Endothelial cell of umbilical vein (primary cell): ENCODE results near the gene ADAMTS17. TPM values are rescaled to one million over a fixed set of nuclear protein-coding genes. Genes with fewer than 3 reads are reported as not detected.

ENCODE experiments used
- BruUV-seq: library from RNA; stranded (reverse); fragments of 400-500 nt; replicated peaks from 2 replicates; lab custom pipeline; 2021; lab: Mats Ljungman, UMichigan
- CTCF ChIA-PET: fragments of 300-600, 350-600 bp; sonication (Branson Sonifier 250); formaldehyde crosslinking; loops from one replicate; lab custom pipeline; 2021; ENCODE audit warnings: antibody characterized with exemption, inconsistent platforms; lab: Charles Lee
- POLR2A ChIA-PET: fragments of 300-600, 350-600 bp; sonication (Branson Sonifier 250); formaldehyde crosslinking; loops from one replicate; lab custom pipeline; 2021; ENCODE audit warnings: antibody characterized with exemption, inconsistent platforms; lab: Charles Lee
- DNase-seq: peaks from one replicate; pipeline ENCODE4 v3.0.0-alpha.2; 2011; ENCODE audit warnings: low read depth, low spot score
- FAIRE-seq: peaks from 2 replicates; lab custom pipeline; 2011; peaks lifted over from hg19 to GRCh38; lab: Jason Lieb, UNC
- H2AFZ ChIP-seq: 2 replicates; pipeline ENCODE4 v1.6.0; 2012; ENCODE audit warnings: low read depth, low read length, control low read depth, inconsistent platforms
- H3K27ac ChIP-seq: 2 replicates; pipeline ENCODE4 v1.5.1; 2011; ENCODE audit warnings: low read depth, mild to moderate bottlenecking, control low read depth, low read length, moderate library complexity; ENCODE audit not compliant: insufficient read depth
- H3K27me3 ChIP-seq, 2 experiments: 2 replicates each; pipeline versions ENCODE4 v1.6.0 to v1.6.1; 2011; ENCODE audit warnings: low read length in 2 of 2, mixed read lengths in 1 of 2; ENCODE audit not compliant: control insufficient read depth in 2 of 2, insufficient read depth in 2 of 2
- H3K36me3 ChIP-seq, 2 experiments: 2 replicates in 1 of 2; 3 replicates in 1 of 2; pipeline ENCODE4 v1.5.1; 2011; ENCODE audit warnings: low read length in 2 of 2, mild to moderate bottlenecking in 1 of 2, moderate library complexity in 1 of 2; ENCODE audit not compliant: control insufficient read depth in 2 of 2, insufficient read depth in 2 of 2; ENCODE audit errors: extremely low read depth in 1 of 2
- H3K4me1 ChIP-seq: 3 replicates; pipeline ENCODE4 v1.5.1; 2011; ENCODE audit warnings: mild to moderate bottlenecking, low read length; ENCODE audit not compliant: control insufficient read depth, insufficient read depth; ENCODE audit errors: extremely low read depth
- H3K4me2 ChIP-seq: 2 replicates; pipeline ENCODE4 v1.6.1; 2011; ENCODE audit warnings: low read length, control low read depth, mixed read lengths; ENCODE audit not compliant: insufficient read depth
- H3K4me3 ChIP-seq, 3 experiments: fragments of 200-600 bp in 1 of 3; sonication (generic), shearing (Covaris generic) in 1 of 3; replicated peaks in 1 of 3; 2 replicates each; pipeline ENCODE4 v1.5.1; 2011 to 2016; ENCODE audit warnings: control low read depth in 3 of 3, low read length in 3 of 3, mild to moderate bottlenecking in 2 of 3, inconsistent platforms in 1 of 3, low read depth in 1 of 3, moderate library complexity in 1 of 3; ENCODE audit not compliant: insufficient read depth in 1 of 3
- H3K79me2 ChIP-seq: 2 replicates; pipeline ENCODE4 v1.6.0; 2012; ENCODE audit warnings: low read length, inconsistent platforms; ENCODE audit not compliant: control insufficient read depth, insufficient read depth
- H3K9ac ChIP-seq: replicated peaks from 2 replicates; pipeline ENCODE3; 2011; ENCODE audit warnings: low read length, control low read depth; ENCODE audit not compliant: insufficient read depth; ENCODE audit errors: extremely low read depth
- H3K9me1 ChIP-seq: replicated peaks from 3 replicates; pipeline ENCODE4 v1.6.0; 2011; ENCODE audit warnings: mild to moderate bottlenecking, low read length; ENCODE audit not compliant: control insufficient read depth, insufficient read depth; ENCODE audit errors: extremely low read depth
- H3K9me3 ChIP-seq: replicated peaks from 2 replicates; pipeline ENCODE4 v1.5.1; 2012; ENCODE audit warnings: low read length, inconsistent platforms; ENCODE audit not compliant: control insufficient read depth, insufficient read depth
- H4K20me1 ChIP-seq: replicated peaks from 2 replicates; pipeline ENCODE3; 2011; ENCODE audit warnings: mild to moderate bottlenecking, low read length; ENCODE audit not compliant: control insufficient read depth, insufficient read depth; ENCODE audit errors: extremely low read depth
- EZH2 ChIP-seq: IDR thresholded peaks from 2 replicates; pipeline ENCODE4 v1.6.1; 2012; ENCODE audit warnings: borderline replicate concordance, low read depth, mild to moderate bottlenecking, moderate library complexity, low read length, inconsistent platforms; ENCODE audit not compliant: severe bottlenecking
- FOS ChIP-seq: IDR thresholded peaks from 2 replicates; pipeline ENCODE4 v1.6.1; 2011; ENCODE audit warnings: mild to moderate bottlenecking, low read length, moderate library complexity, borderline replicate concordance; ENCODE audit not compliant: insufficient read depth
- GATA2 ChIP-seq: IDR thresholded peaks from 2 replicates; pipeline ENCODE4 v1.7.0; 2011; ENCODE audit warnings: low read depth, mild to moderate bottlenecking, moderate library complexity, mixed read lengths, low read length; ENCODE audit not compliant: insufficient read length, insufficient read depth
- JUN ChIP-seq: IDR thresholded peaks from 2 replicates; pipeline ENCODE4 v1.6.1; 2011; ENCODE audit warnings: borderline replicate concordance, low read depth; ENCODE audit not compliant: insufficient read length, insufficient read depth
- MYC ChIP-seq: IDR thresholded peaks from one replicate; pipeline ENCODE4 v1.6.1; 2011; ENCODE audit warnings: mild to moderate bottlenecking, low read depth, low read length
- POLR2A ChIP-seq: IDR thresholded peaks from 2 replicates; pipeline ENCODE4 v1.6.1; 2012; ENCODE audit warnings: low read depth, mild to moderate bottlenecking, control low read depth, low read length
- POLR2AphosphoS5 ChIP-seq: IDR thresholded peaks from 2 replicates; pipeline ENCODE4 v1.6.1; 2012; ENCODE audit warnings: low read depth, mild to moderate bottlenecking, control low read depth, low read length, moderate library complexity; ENCODE audit not compliant: insufficient read depth
- dilution Hi-C: fragments of 300-500 bp; cut with MboI; formaldehyde crosslinking; loops from one replicate; pipeline ENCODE4 v1.15.0; 2019; ENCODE audit warnings: low sequenced_read_pairs; ENCODE audit not compliant: extremely low pct_ligation_motif_present
- intact Hi-C: fragments of 100-400 bp; cut with micrococcal nuclease; formaldehyde crosslinking; loops from one replicate; pipeline ENCODE4 v1.10.0; 2022
- polyA plus RNA-seq, 4 experiments: library from polyadenylated mRNA; depleted of rRNA in 3 of 4; stranded (reverse) in 3 of 4; unstranded in 1 of 4; fragments of >200 nt; gene quantifications; 2 replicates each; pipeline versions ENCODE4 v1.2.1 to v1.2.3, GENCODE V29; 2011 to 2012; ENCODE audit warnings: missing spikeins in 1 of 4
- total RNA-seq: library from RNA; stranded (reverse); gene quantifications from 2 replicates; pipeline ENCODE4 v1.2.3, GENCODE V29; 2021
- TF ChIP-seq, protein P1 (sequence below), 2 donors: IDR thresholded peaks; 1 replicate in 1 of 2; 2 replicates in 1 of 2; pipeline ENCODE4 v1.5.1; 2011; ENCODE audit warnings: low read length in 2 of 2, mild to moderate bottlenecking in 2 of 2, moderate library complexity in 2 of 2, control low read depth in 1 of 2, inconsistent platforms in 1 of 2, low read depth in 1 of 2; ENCODE audit not compliant: insufficient read depth in 1 of 2; ENCODE audit errors: extremely low read depth in 1 of 2
- TF ChIP-seq, protein P2 (sequence below): IDR thresholded peaks from 2 replicates; pipeline ENCODE4 v1.6.1; 2011; ENCODE audit not compliant: insufficient read depth, insufficient read length

The ADAMTS17 gene
- total and polyA plus RNA-seq, 2 donors (not counting 3 experiments of a cell fraction or from before 2014, with no cell fraction given), result 0.12 TPM; not detected in 1

DNA sequence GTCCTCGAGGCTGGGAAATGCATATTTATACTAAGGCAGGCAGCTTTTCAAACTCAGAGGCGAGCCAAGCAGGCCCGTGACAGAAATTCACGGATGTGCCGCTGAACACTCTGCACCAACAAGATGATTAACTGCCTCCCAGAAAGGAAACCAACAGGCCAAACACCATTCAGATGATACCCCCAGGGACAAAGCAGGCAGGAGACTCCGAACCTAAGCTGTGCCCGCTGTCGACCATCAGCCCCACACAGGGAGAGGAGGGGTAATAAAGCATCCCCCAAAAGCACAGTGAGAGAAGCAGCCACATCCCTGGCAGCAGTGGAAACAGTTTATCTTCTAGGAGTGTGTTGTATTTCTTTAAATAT is 31.8 kb downstream of the ADAMTS17 start:
- Histone ChIP-seq H3K4me2 (no peak overlapping the region), H3K9me3 (peaks cover 7% of the 10 kb centered on the region), H3K79me2 (no peaks in the 10 kb centered on the region), H3K9me1 (no peaks in the 10 kb centered on the region), H4K20me1 (no peaks in the 10 kb centered on the region), H3K36me3 (no peaks in the 10 kb centered on the region), H3K4me3 (no peak overlapping the region), H3K27me3 (no peaks in the 10 kb centered on the region), H2AFZ (no peak overlapping the region), H3K4me1 (no peaks in the 10 kb centered on the region), H3K9ac (no peak overlapping the region), H3K27ac (no peak overlapping the region)
- ChIA-PET CTCF (no interaction called here), POLR2A (no interaction called here)
- dilution Hi-C loops (no loop called here), intact Hi-C loops (no loop called here)
- DNase-seq (no peak), FAIRE-seq (no peak)
- BruUV-seq, result no TSS peak
- TF ChIP-seq, protein P1, sequence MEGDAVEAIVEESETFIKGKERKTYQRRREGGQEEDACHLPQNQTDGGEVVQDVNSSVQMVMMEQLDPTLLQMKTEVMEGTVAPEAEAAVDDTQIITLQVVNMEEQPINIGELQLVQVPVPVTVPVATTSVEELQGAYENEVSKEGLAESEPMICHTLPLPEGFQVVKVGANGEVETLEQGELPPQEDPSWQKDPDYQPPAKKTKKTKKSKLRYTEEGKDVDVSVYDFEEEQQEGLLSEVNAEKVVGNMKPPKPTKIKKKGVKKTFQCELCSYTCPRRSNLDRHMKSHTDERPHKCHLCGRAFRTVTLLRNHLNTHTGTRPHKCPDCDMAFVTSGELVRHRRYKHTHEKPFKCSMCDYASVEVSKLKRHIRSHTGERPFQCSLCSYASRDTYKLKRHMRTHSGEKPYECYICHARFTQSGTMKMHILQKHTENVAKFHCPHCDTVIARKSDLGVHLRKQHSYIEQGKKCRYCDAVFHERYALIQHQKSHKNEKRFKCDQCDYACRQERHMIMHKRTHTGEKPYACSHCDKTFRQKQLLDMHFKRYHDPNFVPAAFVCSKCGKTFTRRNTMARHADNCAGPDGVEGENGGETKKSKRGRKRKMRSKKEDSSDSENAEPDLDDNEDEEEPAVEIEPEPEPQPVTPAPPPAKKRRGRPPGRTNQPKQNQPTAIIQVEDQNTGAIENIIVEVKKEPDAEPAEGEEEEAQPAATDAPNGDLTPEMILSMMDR (IDR thresholded peaks at IDR 0.05; ENCODE audit: extremely low read depth in 1 of 2, insufficient read depth in 1 of 2, low read depth in 1 of 2, low read length in 2 of 2), result no peak
- TF ChIP-seq MYC (no peak), POLR2AphosphoS5 (no peak), POLR2A (no peak), GATA2 (no peak), JUN (no peak), FOS (no peak), EZH2 (no peak)
- TF ChIP-seq, protein P2, sequence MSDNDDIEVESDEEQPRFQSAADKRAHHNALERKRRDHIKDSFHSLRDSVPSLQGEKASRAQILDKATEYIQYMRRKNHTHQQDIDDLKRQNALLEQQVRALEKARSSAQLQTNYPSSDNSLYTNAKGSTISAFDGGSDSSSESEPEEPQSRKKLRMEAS, result no peak
